OCI-LY7 (cell line): ENCODE results near the gene ATG4B. TPM values are rescaled to one million over a fixed set of nuclear protein-coding genes. Genes with fewer than 3 reads are reported as not detected.

Experiments
- BruUV-seq: library from RNA; stranded (reverse); fragments of 400-500 nt; replicated peaks from 2 replicates; lab custom pipeline; 2021; lab: Mats Ljungman, UMichigan
- CTCF ChIA-PET: fragments of 300-600 bp; sonication (Branson Sonifier 250); formaldehyde crosslinking; loops from one replicate; lab custom pipeline; 2022; ENCODE audit warnings: antibody characterized with exemption; ENCODE audit not compliant: unreplicated experiment; lab: Charles Lee
- POLR2A ChIA-PET: fragments of 300-600 bp; sonication (Branson Sonifier 250); formaldehyde crosslinking; loops from one replicate; lab custom pipeline; 2022; ENCODE audit warnings: antibody characterized with exemption; lab: Charles Lee
- DNase-seq: peaks from one replicate; pipeline ENCODE4 v3.0.0-alpha.2; 2015; ENCODE audit warnings: low spot score
- H2AFZ ChIP-seq: fragments of 200-600 bp; sonication (generic), shearing (Covaris generic); 2 replicates; pipeline ENCODE4 v1.6.1; 2014; ENCODE audit warnings: mild to moderate bottlenecking, antibody characterized with exemption, low read length, moderate library complexity
- H3K27ac ChIP-seq: fragments of 200-600 bp; sonication (generic); 2 replicates; pipeline ENCODE4 v1.5.1; 2014; ENCODE audit warnings: mixed run types, low read depth, mild to moderate bottlenecking, moderate library complexity, low read length, inconsistent platforms; ENCODE audit not compliant: poor library complexity, severe bottlenecking
- H3K36me3 ChIP-seq: fragments of 200-600 bp; sonication (generic); 2 replicates; pipeline ENCODE4 v1.6.1; 2014; ENCODE audit warnings: mild to moderate bottlenecking, antibody characterized with exemption, low read length, moderate library complexity, mixed read lengths; ENCODE audit not compliant: insufficient read depth
- H3K4me1 ChIP-seq: fragments of 200-600 bp; sonication (generic); 2 replicates; pipeline ENCODE4 v1.5.1; 2014; ENCODE audit warnings: mild to moderate bottlenecking, low read length; ENCODE audit not compliant: insufficient read depth, poor library complexity, severe bottlenecking
- H3K4me2 ChIP-seq: fragments of 200-600 bp; sonication (generic); 2 replicates; pipeline ENCODE4 v1.6.1; 2014; ENCODE audit warnings: mild to moderate bottlenecking, low read length
- H3K4me3 ChIP-seq: fragments of 200-600 bp; sonication (generic); 2 replicates; pipeline ENCODE4 v1.5.1; 2014; ENCODE audit warnings: mild to moderate bottlenecking, low read depth, low read length; ENCODE audit not compliant: poor library complexity, severe bottlenecking
- H3K79me2 ChIP-seq: fragments of 200-600 bp; sonication (generic); 2 replicates; pipeline ENCODE4 v1.6.1; 2016; ENCODE audit warnings: low read depth, mild to moderate bottlenecking, low read length, moderate library complexity, mixed read lengths; ENCODE audit not compliant: insufficient read depth
- H3K9me2 ChIP-seq: fragments of 200-600 bp; sonication (generic); 2 replicates; pipeline ENCODE4 v1.6.1; 2016; ENCODE audit warnings: mild to moderate bottlenecking, low read length, mixed read lengths; ENCODE audit not compliant: insufficient read depth
- H3K9me3 ChIP-seq: fragments of 200-600 bp; sonication (generic); 2 replicates; pipeline ENCODE4 v1.6.1; 2014; ENCODE audit warnings: mild to moderate bottlenecking, mixed run types, low read length, mixed read lengths
- H4K20me1 ChIP-seq: fragments of 200-600 bp; sonication (generic); 2 replicates; pipeline ENCODE4 v1.6.1; 2014; ENCODE audit warnings: mild to moderate bottlenecking, antibody characterized with exemption, low read length, moderate library complexity, mixed read lengths; ENCODE audit not compliant: insufficient read depth
- CTCF ChIP-seq: fragments of 200-600 bp; sonication (generic); conservative IDR thresholded peaks from 2 replicates; pipeline ENCODE4 v1.5.1; 2014; ENCODE audit warnings: mild to moderate bottlenecking, antibody characterized with exemption, low read length, moderate library complexity, mixed read lengths
- EZH2phosphoT487 ChIP-seq: fragments of 200-600 bp; sonication (generic); IDR thresholded peaks from 2 replicates; pipeline ENCODE4 v1.6.1; 2018; ENCODE audit warnings: low read depth, borderline replicate concordance, mild to moderate bottlenecking, mixed run types, antibody characterized with exemption, low read length, moderate library complexity, mixed read lengths
- intact Hi-C: fragments of 100-400 bp; cut with micrococcal nuclease; formaldehyde crosslinking; loops from one replicate; pipeline ENCODE4 v1.10.0; 2022; ENCODE audit not compliant: unreplicated experiment
- total RNA-seq, 2 experiments: library from RNA; depleted of rRNA in 1 of 2; stranded (reverse); fragments of >200 nt in 1 of 2; shearing (Covaris generic) in 1 of 2; gene quantifications; 2 replicates each; pipeline ENCODE4 v1.2.3, GENCODE V29; 2014 to 2022

Gene ATG4B
- total RNA-seq, 2 experiments from 2014 or later: 72.4 to 133 TPM

GRCh38 chr2:241722896-241723454 is 85.5 kb downstream of the ATG4B start:
- POLR2A ChIA-PET: no interaction called here
- Histone ChIP-seq H3K4me3 (no peak overlapping the region), H4K20me1 (no peaks in the 10 kb centered on the region), H3K4me2 (no peak overlapping the region), H3K79me2 (no peaks in the 10 kb centered on the region), H3K4me1 (no peaks in the 10 kb centered on the region), H3K9me3 (peaks cover 11% of the 10 kb centered on the region; the same call in 1 of the 2 replicates), H3K36me3 (peaks cover 66% of the 10 kb centered on the region), H3K27ac (no peak overlapping the region), H3K9me2 (no peaks in the 10 kb centered on the region), H2AFZ (no peak overlapping the region)
- intact Hi-C loops: no loop called here
- TF ChIP-seq EZH2phosphoT487 (no peak), CTCF (no peak)
- CTCF ChIA-PET: no interaction called here
- DNase-seq: no peak
- BruUV-seq: no TSS peak

Other genes with a start within 250 kb of the ATG4B start
- 167 and 201 TPM in 2 replicates for gene STK25, start 129.1 kb upstream of the ATG4B start, total RNA-seq (2014; rRNA removed; shearing (Covaris generic))
- gene STK25, start 129.1 kb upstream of the ATG4B start, total RNA-seq (2022): 120 and 135 TPM in 2 replicates
- not detected in 2 replicates for gene BOK, start 78.9 kb upstream of the ATG4B start, total RNA-seq (2014; rRNA removed; shearing (Covaris generic))
- gene BOK, start 78.9 kb upstream of the ATG4B start, total RNA-seq (2022): not detected in 2 replicates
- 55.4 and 65.6 TPM in 2 replicates for gene THAP4, start 535 bp upstream of the ATG4B start, total RNA-seq (2014; rRNA removed; shearing (Covaris generic))
- gene THAP4, start 535 bp upstream of the ATG4B start, total RNA-seq (2022): 55.6 and 61.6 TPM in 2 replicates
- 104 and 118 TPM in 2 replicates for gene DTYMK, start 49.1 kb downstream of the ATG4B start, total RNA-seq (2014; rRNA removed; shearing (Covaris generic))
- gene DTYMK, start 49.1 kb downstream of the ATG4B start, total RNA-seq (2022): 127 and 129 TPM in 2 replicates
- 73.7 and 90.9 TPM in 2 replicates for gene ING5, start 64.3 kb downstream of the ATG4B start, total RNA-seq (2014; rRNA removed; shearing (Covaris generic))
- gene ING5, start 64.3 kb downstream of the ATG4B start, total RNA-seq (2022): 65.4 and 69.1 TPM in 2 replicates
- 19.4 and 23.2 TPM in 2 replicates for gene D2HGDH, start 96.9 kb downstream of the ATG4B start, total RNA-seq (2014; rRNA removed; shearing (Covaris generic))
- gene D2HGDH, start 96.9 kb downstream of the ATG4B start, total RNA-seq (2022): 54.7 and 68.1 TPM in 2 replicates
- gene GAL3ST2, start 139.1 kb downstream of the ATG4B start, total RNA-seq (2014; rRNA removed; shearing (Covaris generic)): not detected in 2 replicates
- 1.1 TPM in 2 replicates for gene GAL3ST2, start 139.1 kb downstream of the ATG4B start, total RNA-seq (2022)
- not detected in 2 replicates for gene NEU4, start 171.5 kb downstream of the ATG4B start, total RNA-seq (2014; rRNA removed; shearing (Covaris generic))
- gene NEU4, start 171.5 kb downstream of the ATG4B start, total RNA-seq (2022): 0.50 and 0.84 TPM in 2 replicates
- not detected in 2 replicates for gene PDCD1, start 221.2 kb downstream of the ATG4B start, total RNA-seq (2014; rRNA removed; shearing (Covaris generic))
- gene PDCD1, start 221.2 kb downstream of the ATG4B start, total RNA-seq (2022): not detected in 2 replicates
- gene RTP5, start 232.0 kb downstream of the ATG4B start, total RNA-seq (2014; rRNA removed; shearing (Covaris generic)): not detected in 2 replicates
- gene RTP5, start 232.0 kb downstream of the ATG4B start, total RNA-seq (2022): not detected in 2 replicates